ENCODE measurements around the gene LIPA.

- TF ChIP-seq CTCF (conservative IDR thresholded peaks at IDR 0.05; ENCODE audit: low read depth, low read length) (no peak), POLR2A (IDR thresholded peaks at IDR 0.05; ENCODE audit: low read depth, low read length) (no peak), RCOR1 (IDR thresholded peaks at IDR 0.05; ENCODE audit: insufficient replicate concordance, low read length) (no peak), MXI1 (IDR thresholded peaks at IDR 0.05; ENCODE audit: borderline replicate concordance, low read depth, low read length) (no peak)
These were observed 630 bp upstream of the LIPA start for GRCh38 chr10:89252225-89252585.

All from IMR-90 (cell line).